CD4-positive, alpha-beta T cell (primary cell): ENCODE measurements around the gene GNAS-AS1. TPM values are rescaled to one million over a fixed set of nuclear protein-coding genes. Genes with fewer than 3 reads are reported as not detected.

Experiments
- ATAC-seq: fragments of 200-7000 bp; cut with Tn5 transposase; one replicate; pipeline ENCODE4 v1.10.0; 2022; ENCODE audit warnings: mild to moderate bottlenecking; ENCODE audit not compliant: poor library complexity
- CTCF ChIA-PET: fragments of 350-600 bp; sonication (Branson Sonifier 250); formaldehyde crosslinking; loops from one replicate; lab custom pipeline; 2021; ENCODE audit warnings: antibody characterized with exemption, inconsistent platforms; lab: Charles Lee
- POLR2A ChIA-PET: fragments of 350-600 bp; sonication (Branson Sonifier 250); formaldehyde crosslinking; loops from one replicate; lab custom pipeline; 2021; ENCODE audit warnings: antibody characterized with exemption, inconsistent platforms; lab: Charles Lee
- DNase-seq, 14 experiments: peaks; one replicate each; pipeline ENCODE4 v3.0.0-alpha.2; 2013 to 2020; ENCODE audit warnings: mixed read lengths in 2 of 14
- H3K27ac ChIP-seq, 2 donors: one replicate each; pipeline versions ENCODE4 v1.5.1 to v1.7.0; 2013; ENCODE audit warnings: low read length in 2 of 2, low read depth in 1 of 2, mild to moderate bottlenecking in 1 of 2
- H3K27me3 ChIP-seq, 2 experiments: 1 replicate in 1 of 2; 2 replicates in 1 of 2; pipeline versions ENCODE4 v1.6.1 to v1.7.0; 2013; ENCODE audit warnings: low read length in 2 of 2, control low read depth in 1 of 2, mild to moderate bottlenecking in 1 of 2, moderate library complexity in 1 of 2; ENCODE audit not compliant: insufficient read depth in 2 of 2, control insufficient read depth in 1 of 2
- H3K36me3 ChIP-seq: one replicate; pipeline ENCODE4 v1.6.1; 2013; ENCODE audit warnings: low read length, control low read depth; ENCODE audit not compliant: insufficient read depth
- H3K4me1 ChIP-seq: one replicate; pipeline ENCODE4 v1.6.1; 2013; ENCODE audit warnings: low read length, control low read depth; ENCODE audit not compliant: insufficient read depth
- H3K4me3 ChIP-seq: one replicate; pipeline ENCODE4 v1.5.1; 2013; ENCODE audit warnings: mild to moderate bottlenecking, low read length, moderate library complexity
- H3K9me3 ChIP-seq, 2 experiments: 1 replicate in 1 of 2; 2 replicates in 1 of 2; pipeline versions ENCODE4 v1.6.1 to v1.7.0; 2013; ENCODE audit warnings: low read length in 2 of 2, mild to moderate bottlenecking in 2 of 2, control low read depth in 1 of 2, moderate library complexity in 1 of 2; ENCODE audit not compliant: control insufficient read depth in 1 of 2, insufficient read depth in 1 of 2
- H3K27ac Mint-ChIP-seq: one replicate; pipeline ENCODE4 v1.8.0; 2020; ENCODE audit warnings: mixed read lengths
- H3K27me3 Mint-ChIP-seq: one replicate; pipeline ENCODE4 v1.8.0; 2021; ENCODE audit warnings: mixed read lengths
- H3K36me3 Mint-ChIP-seq: one replicate; pipeline ENCODE4 v1.8.0; 2021; ENCODE audit warnings: low read depth, mixed read lengths
- H3K4me1 Mint-ChIP-seq: one replicate; pipeline ENCODE4 v1.8.0; 2021; ENCODE audit warnings: low read depth, mixed read lengths
- H3K4me3 Mint-ChIP-seq: one replicate; pipeline ENCODE4 v1.8.0; 2020; ENCODE audit warnings: mild to moderate bottlenecking, mixed read lengths
- H3K9me3 Mint-ChIP-seq: one replicate; pipeline ENCODE4 v1.8.0; 2020; ENCODE audit warnings: mixed read lengths
- CTCF ChIP-seq: fragments of 200-600 bp; IDR thresholded peaks from one replicate; pipeline ENCODE4 v1.8.0; 2022; ENCODE audit warnings: antibody characterized with exemption, mild to moderate bottlenecking
- intact Hi-C, 2 experiments: fragments of 100-400 bp; cut with DNase I in 1 of 2; cut with micrococcal nuclease in 1 of 2; formaldehyde crosslinking; loops; one replicate each; pipeline versions ENCODE4 v1.15.1 to v1.9.0; 2023 to 2025; cut with DNase I, micrococcal nuclease
- total RNA-seq, 174 experiments: library from RNA in 2 of 174; stranded (reverse) in 2 of 174; gene quantifications; one replicate each; pipeline ENCODE4 v1.2.3 and lab custom pipeline; 2021 to 2026

GNAS-AS1 gene
- total RNA-seq, 2 experiments from 2014 or later, result not detected

GRCh38 chr20:58889798-58890517 lies 39.3 kb upstream of the GNAS-AS1 start:
- H3K27me3 Mint-ChIP-seq, result no peaks in the 10 kb centered on the region
- ATAC-seq (no peak), DNase-seq (peak in 4 of 14 experiments; percentile 21 to 61 (median 47))
- ChIA-PET CTCF (no interaction called here), POLR2A (interaction anchor here (0.7 to 4.4 kb wide), 19 partner anchors 10 to 1180 kb away, joined by 3 to 54 read pairs (median 5); partner anchors contain the start of genes ATP5F1E, NELFCD, PMEPA1 and PRELID3B)
- Histone ChIP-seq H3K4me1 (peaks cover 15% of the 10 kb centered on the region), H3K4me3 (peak overlapping the region; percentile 67), H3K36me3 (no peaks in the 10 kb centered on the region), H3K27ac (peak overlapping the region; percentile 70 to 90), H3K27me3 (no peaks in the 10 kb centered on the region), H3K9me3 (no peaks in the 10 kb centered on the region)
- H3K4me1 Mint-ChIP-seq, result peaks cover 57% of the 10 kb centered on the region
- peak overlapping the region; percentile 95 for H3K27ac Mint-ChIP-seq
- H3K36me3 Mint-ChIP-seq, result peaks cover 41% of the 10 kb centered on the region
- no peak for TF ChIP-seq CTCF
- intact Hi-C loops, result loop anchor here (2.0 to 10.0 kb wide), 7 partner anchors 92 to 1498 kb away; partner anchors contain the start of genes ATP5F1E (in 2 of the 2), STX16 (in 2 of the 2), NELFCD (in 1 of the 2) and PRELID3B (in 1 of the 2)
- H3K9me3 Mint-ChIP-seq, result no peaks in the 10 kb centered on the region
- H3K4me3 Mint-ChIP-seq, result peak overlapping the region; percentile 99

GRCh38 chr20:58889334-58889760 lies 38.6 kb upstream of the GNAS-AS1 start:
- Histone ChIP-seq H3K27ac (peak overlapping the region; percentile 44 to 65), H3K4me1 (peaks cover 13% of the 10 kb centered on the region), H3K4me3 (peak overlapping the region; percentile 67), H3K27me3 (no peaks in the 10 kb centered on the region), H3K36me3 (no peaks in the 10 kb centered on the region), H3K9me3 (no peaks in the 10 kb centered on the region)
- TF ChIP-seq CTCF, result no peak
- peak overlapping the region; percentile 87 for H3K4me3 Mint-ChIP-seq
- no peak for ATAC-seq
- CTCF ChIA-PET, result no interaction called here
- no peak for DNase-seq
- H3K9me3 Mint-ChIP-seq, result no peaks in the 10 kb centered on the region
- intact Hi-C loops, result loop anchor here (5.0 kb wide), 2 partner anchors 143 to 237 kb away; partner anchors contain the start of genes ATP5F1E (in 1 of the 2) and STX16 (in 1 of the 2)
- peaks cover 57% of the 10 kb centered on the region for H3K4me1 Mint-ChIP-seq
- POLR2A ChIA-PET, result interaction anchor here (0.7 to 4.4 kb wide), 32 partner anchors 8 to 1180 kb away, joined by 3 to 54 read pairs (median 4); partner anchors contain the start of genes ATP5F1E, NELFCD, PMEPA1 and PRELID3B
- H3K36me3 Mint-ChIP-seq, result peaks cover 34% of the 10 kb centered on the region
- H3K27me3 Mint-ChIP-seq, result no peaks in the 10 kb centered on the region
- H3K27ac Mint-ChIP-seq, result peak overlapping the region; percentile 95

- no peaks in the 10 kb centered on the region for H3K9me3 Mint-ChIP-seq
- Histone ChIP-seq H3K4me3 (peak overlapping the region; percentile 83), H3K4me1 (peaks cover 11% of the 10 kb centered on the region), H3K9me3 (no peaks in the 10 kb centered on the region), H3K27me3 (no peaks in the 10 kb centered on the region), H3K36me3 (no peaks in the 10 kb centered on the region), H3K27ac (peak overlapping the region; percentile 65 to 72)
- peak overlapping the region; percentile 95 for H3K27ac Mint-ChIP-seq
- ChIA-PET CTCF (no interaction called here), POLR2A (interaction anchor here (0.6 to 4.4 kb wide), 30 partner anchors 9 to 1179 kb away, joined by 3 to 54 read pairs (median 4); partner anchors contain the start of genes ATP5F1E, NELFCD, PMEPA1 and PRELID3B)
- no peaks in the 10 kb centered on the region for H3K27me3 Mint-ChIP-seq
- H3K36me3 Mint-ChIP-seq, result peaks cover 28% of the 10 kb centered on the region
- TF ChIP-seq CTCF, result no peak
- DNase-seq (peak; percentile 69 to 93 (median 82)), ATAC-seq (peak; percentile 49)
- H3K4me3 Mint-ChIP-seq, result peak overlapping the region; percentile 89
- intact Hi-C loops, result loop anchor here (5.0 kb wide), 2 partner anchors 144 to 236 kb away; partner anchors contain the start of genes ATP5F1E (in 1 of the 2) and STX16 (in 1 of the 2)
- H3K4me1 Mint-ChIP-seq, result peaks cover 52% of the 10 kb centered on the region
These were observed 38.0 kb upstream of the GNAS-AS1 start for GRCh38 chr20:58888521-58889333.
